CD4-positive, alpha-beta T cell treated with Interleukin-10 for 1 hour (primary cell): ENCODE data around the gene ALDH6A1.
"Not testable (repeated sequence)": the region's sequence is repeated elsewhere in the genome, so short reads cannot be mapped to it uniquely, and the experiment has no call there.

ENCODE experiments used
- DNase-seq: peaks from one replicate; pipeline ENCODE4 v3.0.0-alpha.2; 2020

The ALDH6A1 gene

GRCh38 chr14:74084277-74085046, at the start of gene ALDH6A1, which contains the start of gene LIN52:
Gene ALDH6A1, minus strand, starts transcription at chr14:74084453. Its CDS starts 59 bp downstream, at chr14:74084394.
Gene LIN52, plus strand, starts transcription at chr14:74084956. Its CDS starts 19 bp downstream, at chr14:74084975.
- DNase-seq: peak; percentile 100

- DNase-seq: no peak
These were observed 43.4 kb upstream of the ALDH6A1 start for GRCh38 chr14:74127634-74128033.

GRCh38 chr14:74126315-74127013, 42.2 kb upstream of the ALDH6A1 start:
- no peak for DNase-seq

- DNase-seq: not testable (repeated sequence)
These were observed 41.2 kb upstream of the ALDH6A1 start for GRCh38 chr14:74125487-74125886.

- DNase-seq: peak; percentile 57
These were observed 27.4 kb upstream of the ALDH6A1 start for GRCh38 chr14:74111395-74112216.

- no peak for DNase-seq
These were observed 25.1 kb upstream of the ALDH6A1 start for GRCh38 chr14:74109369-74109768.

GRCh38 chr14:74105381-74105780, 21.1 kb upstream of the ALDH6A1 start:
- no peak for DNase-seq

- DNase-seq: no peak
These were observed 5.2 kb upstream of the ALDH6A1 start for GRCh38 chr14:74089251-74090020.

GRCh38 chr14:74085828-74086227, 1.6 kb upstream of the ALDH6A1 start:
- no peak for DNase-seq

GRCh38 chr14:74085047-74085637, 889 bp upstream of the ALDH6A1 start:
- DNase-seq: no peak

- DNase-seq: no peak
These were observed 423 bp downstream of the ALDH6A1 start for GRCh38 chr14:74083784-74084276.

- no peak for DNase-seq
These were observed 1.1 kb downstream of the ALDH6A1 start for GRCh38 chr14:74083161-74083560.

- no peak for DNase-seq
These were observed 2.8 kb downstream of the ALDH6A1 start for GRCh38 chr14:74081491-74081890.

GRCh38 chr14:74080820-74081460, 3.3 kb downstream of the ALDH6A1 start:
- DNase-seq: no peak

- no peak for DNase-seq
These were observed 6.9 kb downstream of the ALDH6A1 start for GRCh38 chr14:74077401-74077800.

- DNase-seq: no peak
These were observed 18.3 kb downstream of the ALDH6A1 start for GRCh38 chr14:74065746-74066575.

GRCh38 chr14:74064883-74065282, 19.4 kb downstream of the ALDH6A1 start:
- no peak for DNase-seq

- DNase-seq: no peak
These were observed 19.8 kb downstream of the ALDH6A1 start for GRCh38 chr14:74064426-74064825.

- no peak for DNase-seq
These were observed 21.5 kb downstream of the ALDH6A1 start for GRCh38 chr14:74062809-74063150.

- no peak for DNase-seq
These were observed 34.3 kb downstream of the ALDH6A1 start for GRCh38 chr14:74049876-74050495.
